ENCODE data around the gene ENOSF1.

The ENOSF1 gene

DNA sequence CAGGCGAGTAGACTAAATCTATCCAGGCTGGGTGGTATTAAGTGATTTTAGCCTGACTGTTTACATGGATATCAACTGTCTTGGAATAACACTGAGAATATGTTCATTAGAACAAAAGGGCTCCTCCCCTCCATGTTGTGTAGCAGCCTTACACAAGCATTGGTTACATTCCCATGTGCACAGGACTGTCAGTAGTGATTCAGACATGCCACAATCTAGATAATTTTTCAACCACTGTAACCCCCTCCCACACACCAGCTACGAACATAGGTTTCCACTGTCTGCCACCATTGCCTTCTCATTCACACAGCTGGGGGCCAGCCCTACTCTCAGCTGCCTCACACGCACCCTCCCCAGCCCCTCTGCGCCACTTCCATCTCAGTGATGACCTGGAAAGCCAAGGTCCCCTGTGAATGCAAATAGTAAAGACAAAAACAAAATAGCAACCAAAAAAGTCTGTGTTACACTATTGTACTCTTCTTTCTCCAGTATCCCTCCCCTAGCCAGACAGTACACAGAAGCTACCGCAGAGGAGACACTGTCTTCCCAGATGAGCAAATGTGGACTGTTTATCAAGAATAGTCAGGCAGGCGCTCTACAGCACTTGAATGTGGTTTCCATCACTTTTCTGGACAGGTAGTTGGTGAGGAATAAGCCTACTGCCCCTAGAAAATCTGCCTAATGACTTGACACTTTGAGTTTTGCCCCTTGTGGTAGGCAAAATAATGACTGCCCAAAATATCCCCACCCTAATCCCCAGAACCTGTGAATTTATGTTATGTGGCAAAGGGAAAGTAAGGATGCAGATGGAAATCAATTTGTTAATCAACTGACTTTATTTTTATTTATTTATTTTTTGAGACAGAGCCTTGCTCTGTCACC, 82.9 kb downstream of the ENOSF1 start:
- FAIRE-seq = no peak

DNA sequence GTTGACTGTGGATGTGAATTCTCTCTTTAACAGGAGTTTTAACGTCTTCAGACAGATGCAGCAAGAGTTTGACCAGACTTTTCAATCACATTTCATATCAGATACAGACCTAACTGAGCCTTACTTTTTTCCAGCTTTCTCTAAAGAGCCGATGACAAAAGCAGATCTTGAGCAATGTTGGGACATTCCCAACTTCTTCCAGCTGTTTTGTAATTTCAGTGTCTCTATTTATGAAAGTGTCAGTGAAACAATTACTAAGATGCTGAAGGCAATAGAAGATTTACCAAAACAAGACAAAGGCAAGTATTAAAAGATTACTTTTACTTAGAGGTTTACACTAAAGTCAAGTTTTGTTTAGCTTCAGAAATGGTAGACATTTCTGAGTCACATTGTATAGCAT, 85.2 kb downstream of the ENOSF1 start:
- no peak for FAIRE-seq

DNA sequence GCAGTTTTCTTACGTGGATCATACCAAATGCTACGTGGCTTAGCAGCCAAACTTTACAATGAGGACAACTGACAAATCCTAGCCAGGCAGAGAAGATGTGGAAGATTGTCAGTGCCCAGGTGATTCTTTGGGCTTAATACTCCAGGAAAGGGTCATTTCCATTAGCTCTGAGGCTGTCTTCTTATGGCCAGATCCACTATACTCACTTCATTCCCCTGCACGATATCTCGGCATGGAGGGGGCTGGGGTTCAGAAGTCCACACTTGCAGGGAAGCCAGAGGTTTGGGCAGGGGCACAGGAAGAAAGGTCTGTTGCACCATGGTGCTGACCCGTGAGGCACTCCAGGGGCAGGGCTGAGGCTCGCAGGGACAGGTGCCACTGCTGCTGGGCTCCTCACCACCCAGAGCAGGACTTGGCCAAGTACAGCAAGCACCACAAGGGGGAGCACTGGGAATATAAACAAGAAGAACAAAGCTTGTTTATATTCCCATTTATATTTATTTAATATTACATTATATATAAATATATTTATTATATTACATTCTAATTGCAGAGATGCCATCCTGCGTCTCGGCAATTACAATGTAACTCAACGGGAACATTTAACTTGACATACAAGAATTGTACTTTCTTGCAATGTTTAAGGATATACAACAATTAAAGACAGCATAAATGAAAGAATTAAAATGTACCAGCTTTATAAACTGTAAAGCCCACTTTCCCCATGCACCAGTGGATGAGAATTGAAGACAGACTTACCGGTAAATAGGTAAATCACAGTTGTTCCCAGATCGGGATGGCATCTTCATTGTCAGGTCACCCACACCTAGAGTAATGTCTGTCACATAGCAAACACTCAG, 88.4 kb downstream of the ENOSF1 start:
- no peak for FAIRE-seq

DNA sequence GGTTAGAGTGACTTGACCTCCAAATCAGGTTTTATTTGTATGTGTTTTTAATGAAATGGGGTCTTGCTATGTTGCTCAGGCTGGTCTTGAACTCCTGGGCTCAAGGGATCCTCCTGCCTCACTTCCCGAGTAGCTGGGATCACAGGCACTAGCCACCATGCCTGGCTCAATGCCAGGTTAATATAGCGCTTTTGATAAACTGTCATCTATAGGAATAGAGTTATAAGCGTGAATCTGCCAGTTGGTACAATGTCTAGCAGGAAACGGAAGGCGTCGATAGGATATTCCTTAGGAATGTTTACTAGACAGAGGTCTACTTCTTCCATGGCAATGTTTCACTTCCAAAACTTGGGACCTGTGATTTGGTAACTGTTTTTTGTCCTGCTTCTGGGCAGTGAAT, 90.1 kb downstream of the ENOSF1 start:
- no peak for FAIRE-seq

DNA sequence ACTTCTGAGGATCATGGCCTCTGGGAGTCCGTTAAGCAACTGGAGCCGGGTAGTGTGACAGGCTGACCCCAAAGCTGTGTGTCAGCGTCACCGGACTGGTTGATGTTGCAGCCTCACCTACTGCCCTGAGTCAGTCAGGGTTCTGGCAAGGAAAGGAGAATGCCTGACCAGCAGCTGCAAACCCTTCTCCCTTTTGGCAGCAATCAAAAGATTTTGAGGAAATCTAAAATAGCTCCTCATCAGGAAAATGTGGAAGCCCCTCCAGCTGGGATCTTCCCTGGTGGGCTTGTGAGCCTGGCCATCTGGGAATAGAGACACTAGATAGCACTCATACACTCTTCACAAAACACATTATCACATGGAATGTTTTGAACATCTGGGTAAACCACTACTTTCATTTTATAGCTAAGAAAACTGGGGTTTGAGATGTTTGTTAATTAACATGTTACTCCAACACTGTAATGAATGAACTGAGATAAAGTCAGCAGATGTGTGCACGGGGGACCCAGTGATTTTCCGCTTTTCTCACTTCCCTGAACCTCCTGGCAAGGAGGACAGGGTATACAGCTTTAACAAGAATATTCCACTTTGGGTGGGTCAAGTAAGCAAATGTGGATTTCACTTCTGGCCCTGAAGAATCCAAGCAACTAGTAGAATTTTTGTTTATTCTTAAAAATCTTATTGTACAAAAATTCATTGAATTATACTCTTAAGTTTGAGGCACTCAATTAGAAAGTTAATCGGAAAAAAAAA, 91.0 kb downstream of the ENOSF1 start:
- no peak for FAIRE-seq
